GM13977 (cell line): Measurements from ENCODE around the gene TMEM60.

Experiments
- DNase-seq: peaks from one replicate; pipeline ENCODE4 v3.0.0; 2012; ENCODE audit warnings: low spot score
- CTCF ChIP-seq: IDR thresholded peaks from 2 replicates; pipeline ENCODE4 v1.5.1; 2012; ENCODE audit warnings: mild to moderate bottlenecking, control low read depth; ENCODE audit not compliant: insufficient read depth; ENCODE audit errors: extremely low read depth, missing control alignments
- in situ Hi-C: fragments of 300-500 bp; cut with MboI; formaldehyde crosslinking; loops from one replicate; pipeline ENCODE4 v1.12.0; 2022; ENCODE audit warnings: low sequenced_read_pairs, low pct_unique_long_range_greater_than_20kb, mixed read lengths, inconsistent platforms; ENCODE audit not compliant: unreplicated experiment

The TMEM60 gene

GRCh38 chr7:77783545-77783944, 14.7 kb downstream of the TMEM60 start:
- TF ChIP-seq CTCF, result no peak
- in situ Hi-C loops, result no loop called here
- no peak for DNase-seq

- TF ChIP-seq CTCF, result no peak
- no peak for DNase-seq
- in situ Hi-C loops, result no loop called here
Measured at GRCh38 chr7:77783111-77783510, 15.1 kb downstream of the TMEM60 start.

- DNase-seq, result no peak
- no peak for TF ChIP-seq CTCF
- in situ Hi-C loops, result no loop called here
Measured at GRCh38 chr7:77782383-77782782, 15.9 kb downstream of the TMEM60 start.

- DNase-seq, result no peak
- in situ Hi-C loops, result no loop called here
- TF ChIP-seq CTCF, result no peak
Measured at GRCh38 chr7:77778535-77778934, 19.7 kb downstream of the TMEM60 start.

- in situ Hi-C loops, result no loop called here
- TF ChIP-seq CTCF, result no peak
- DNase-seq, result no peak
Measured at GRCh38 chr7:77771901-77772300, 26.3 kb downstream of the TMEM60 start.

GRCh38 chr7:77770316-77770715, 27.9 kb downstream of the TMEM60 start:
- TF ChIP-seq CTCF, result no peak
- in situ Hi-C loops, result no loop called here
- DNase-seq, result no peak

- in situ Hi-C loops, result no loop called here
- DNase-seq, result no peak
- no peak for TF ChIP-seq CTCF
Measured at GRCh38 chr7:77766801-77767605, 31.2 kb downstream of the TMEM60 start.
